Anterior cingulate cortex (tissue), 58 donors: ENCODE measurements around the gene CAPN7.

Experiments used
- DNase-seq, 58 donors: peaks; one replicate each; lab custom pipeline; 2025; lab: John Stamatoyannopoulos, UW

The CAPN7 gene

GRCh38 chr3:15198686-15199085 is 7.4 kb upstream of the CAPN7 start:
- DNase-seq, result no peak

GRCh38 chr3:15199493-15200105 is 6.4 kb upstream of the CAPN7 start:
- no peak for DNase-seq

GRCh38 chr3:15204005-15204404 is 2.0 kb upstream of the CAPN7 start:
- DNase-seq, result no peak

- no peak for DNase-seq
Observed at GRCh38 chr3:15205482-15205933, 538 bp upstream of the CAPN7 start.

- DNase-seq, result no peak
Observed at GRCh38 chr3:15206662-15207576, 873 bp downstream of the CAPN7 start.

- no peak for DNase-seq
Observed at GRCh38 chr3:15207836-15208504, 1.9 kb downstream of the CAPN7 start.

- DNase-seq, result no peak
Observed at GRCh38 chr3:15211937-15212336, 5.9 kb downstream of the CAPN7 start.

GRCh38 chr3:15214758-15215157 is 8.7 kb downstream of the CAPN7 start:
- no peak for DNase-seq

GRCh38 chr3:15215996-15216395 is 9.9 kb downstream of the CAPN7 start:
- DNase-seq, result no peak

GRCh38 chr3:15216501-15216900 is 10.5 kb downstream of the CAPN7 start:
- no peak for DNase-seq

- DNase-seq, result no peak
Observed at GRCh38 chr3:15217011-15217671, 11.1 kb downstream of the CAPN7 start.

GRCh38 chr3:15217841-15218267 is 11.8 kb downstream of the CAPN7 start:
- no peak for DNase-seq

GRCh38 chr3:15218689-15219088 is 12.6 kb downstream of the CAPN7 start:
- no peak for DNase-seq

GRCh38 chr3:15220056-15220455 is 14.0 kb downstream of the CAPN7 start:
- DNase-seq, result no peak

- DNase-seq, result peak in 3 of 58 donors; percentile 5 to 20 (median 14)
Observed at GRCh38 chr3:15220661-15221060, 14.6 kb downstream of the CAPN7 start.

GRCh38 chr3:15221574-15222217 is 15.7 kb downstream of the CAPN7 start:
- DNase-seq, result no peak

- no peak for DNase-seq
Observed at GRCh38 chr3:15223685-15224572, 17.9 kb downstream of the CAPN7 start.

- no peak for DNase-seq
Observed at GRCh38 chr3:15228147-15228546, 22.1 kb downstream of the CAPN7 start.

- DNase-seq, result no peak
Observed at GRCh38 chr3:15229262-15229661, 23.2 kb downstream of the CAPN7 start.
